GM12891 (cell line): ENCODE measurements around the gene F7.

Experiments
- DNase-seq: peaks from one replicate; pipeline ENCODE4 v3.0.0; 2011; ENCODE audit warnings: low spot score; ENCODE audit not compliant: insufficient read length
- FAIRE-seq: peaks from 2 replicates; lab custom pipeline; 2011; peaks lifted over from hg19 to GRCh38; lab: Jason Lieb, UNC
- PAX5 ChIP-seq: IDR thresholded peaks from 2 replicates; pipeline ENCODE4 v1.6.1; 2011; ENCODE audit warnings: low read length, moderate library complexity, mild to moderate bottlenecking; ENCODE audit not compliant: insufficient read depth, severe bottlenecking
- POLR2A ChIP-seq: IDR thresholded peaks from 2 replicates; pipeline ENCODE4 v1.6.1; 2011; ENCODE audit warnings: low read depth, low read length, control low read depth
- POLR2AphosphoS5 ChIP-seq: IDR thresholded peaks from 2 replicates; pipeline ENCODE4 v1.6.1; 2011; ENCODE audit warnings: low read depth, low read length, control low read depth
- POU2F2 ChIP-seq: IDR thresholded peaks from 2 replicates; pipeline ENCODE4 v1.6.1; 2011; ENCODE audit warnings: low read depth, mild to moderate bottlenecking, control low read depth, low read length, moderate library complexity
- SPI1 ChIP-seq: IDR thresholded peaks from 2 replicates; pipeline ENCODE4 v1.6.1; 2011; ENCODE audit warnings: low read depth, low read length, control low read depth
- TAF1 ChIP-seq: IDR thresholded peaks from 2 replicates; pipeline ENCODE4 v1.6.1; 2011; ENCODE audit warnings: low read depth, low read length, control low read depth

F7 gene

DNA sequence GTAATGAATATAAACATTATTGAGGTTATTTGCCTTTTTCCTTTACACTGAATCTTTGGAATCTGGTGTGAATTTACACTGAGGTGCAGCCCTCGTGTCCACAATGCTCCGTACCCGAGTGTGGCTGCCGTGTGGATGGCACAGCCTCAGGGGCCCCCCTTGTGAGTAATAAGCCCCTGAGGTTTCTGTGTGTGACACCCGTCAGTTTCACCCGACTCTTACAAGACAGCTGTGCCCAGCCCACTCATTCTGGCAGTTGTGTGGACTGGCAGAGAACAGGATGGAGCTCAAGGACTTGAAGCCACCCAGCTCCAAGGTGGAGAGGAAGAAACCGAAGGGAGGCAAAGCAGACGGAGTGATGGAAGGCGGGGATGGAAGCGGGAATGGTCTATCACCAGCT is 60.7 kb downstream of the F7 start:
- DNase-seq = no peak
- FAIRE-seq = no peak
- TF ChIP-seq POLR2AphosphoS5 = no peak
- no peak for TF ChIP-seq SPI1
- TF ChIP-seq PAX5 = no peak
- TF ChIP-seq TAF1 = no peak

DNA sequence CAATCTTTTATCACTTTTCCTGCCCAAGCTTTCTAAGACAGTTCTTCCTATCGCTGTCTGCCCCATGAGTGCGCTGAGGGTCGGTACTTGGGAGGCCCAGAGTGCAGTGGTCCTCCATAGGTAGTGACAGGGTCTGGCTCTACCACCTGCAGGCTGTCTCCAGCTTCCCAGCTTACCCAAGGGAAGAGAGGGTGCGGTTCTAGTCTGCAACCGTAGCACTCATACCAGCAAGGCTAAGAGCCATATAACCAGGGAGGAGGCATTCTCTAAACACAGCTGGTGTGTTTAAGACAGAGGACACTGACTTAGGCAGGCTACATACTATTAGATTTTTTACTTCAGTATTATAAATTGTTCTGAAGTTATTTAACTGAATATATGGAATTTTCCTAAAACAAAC is 61.1 kb downstream of the F7 start:
- no peak for TF ChIP-seq PAX5
- TF ChIP-seq POLR2A = no peak
- TF ChIP-seq TAF1 = no peak
- no peak for TF ChIP-seq POLR2AphosphoS5
- TF ChIP-seq POU2F2 = no peak
- no peak for TF ChIP-seq SPI1
- DNase-seq = no peak
- FAIRE-seq = no peak

GRCh38 chr13:113167155-113167554 is 61.6 kb downstream of the F7 start:
- TF ChIP-seq POU2F2 (no peak), TAF1 (no peak), POLR2AphosphoS5 (no peak), PAX5 (no peak)
- DNase-seq (no peak), FAIRE-seq (no peak)

DNA sequence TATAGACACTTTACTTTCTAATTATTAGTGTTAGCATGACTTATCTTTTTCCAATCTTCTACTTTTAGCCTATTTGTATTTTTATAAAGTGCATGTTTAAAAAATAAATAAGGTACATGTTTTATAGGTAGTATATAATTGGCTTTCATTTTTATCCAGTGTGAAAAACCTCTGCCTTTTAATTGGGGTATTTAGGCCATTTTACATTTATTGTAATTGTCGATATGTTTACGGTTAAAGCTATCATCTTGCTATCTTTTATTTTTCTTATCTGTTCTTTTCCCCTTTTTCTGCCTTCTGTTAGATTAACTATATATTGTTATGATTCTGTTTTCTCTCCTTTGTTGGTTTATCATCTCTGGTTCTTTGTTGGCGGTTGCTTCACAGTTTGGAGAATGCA is 62.0 kb downstream of the F7 start:
- FAIRE-seq (no peak), DNase-seq (no peak)
- TF ChIP-seq PAX5 (no peak), POLR2A (no peak), POLR2AphosphoS5 (no peak), SPI1 (no peak), POU2F2 (no peak), TAF1 (no peak)

GRCh38 chr13:113168211-113168610 is 62.6 kb downstream of the F7 start:
- DNase-seq (no peak), FAIRE-seq (no peak)
- no peak for TF ChIP-seq TAF1
- no peak for TF ChIP-seq POLR2AphosphoS5
- TF ChIP-seq POU2F2 = no peak

- FAIRE-seq = peak; percentile 48
- 0 out of 2 replicates have a peak, but pooled peaks have one; percentile 10 for TF ChIP-seq SPI1
- TF ChIP-seq POLR2AphosphoS5 = no peak
- TF ChIP-seq PAX5 = no peak
- TF ChIP-seq TAF1 = no peak
- no peak for TF ChIP-seq POU2F2
- DNase-seq = no peak
Observed at GRCh38 chr13:113169277-113170272, 64.0 kb downstream of the F7 start.
